HG02885 (cell line): Measurements from ENCODE around the gene NBAS.
"Not testable (repeated sequence)": the region's sequence is repeated elsewhere in the genome, so short reads cannot be mapped to it uniquely, and the experiment has no call there.

Source experiments
- ATAC-seq: cut with Tn5 transposase; IDR thresholded peaks from one replicate; pipeline ENCODE4 v1.9.1; 2021; ENCODE audit warnings: mild to moderate bottlenecking; ENCODE audit not compliant: unreplicated experiment, poor library complexity

Gene NBAS

DNA sequence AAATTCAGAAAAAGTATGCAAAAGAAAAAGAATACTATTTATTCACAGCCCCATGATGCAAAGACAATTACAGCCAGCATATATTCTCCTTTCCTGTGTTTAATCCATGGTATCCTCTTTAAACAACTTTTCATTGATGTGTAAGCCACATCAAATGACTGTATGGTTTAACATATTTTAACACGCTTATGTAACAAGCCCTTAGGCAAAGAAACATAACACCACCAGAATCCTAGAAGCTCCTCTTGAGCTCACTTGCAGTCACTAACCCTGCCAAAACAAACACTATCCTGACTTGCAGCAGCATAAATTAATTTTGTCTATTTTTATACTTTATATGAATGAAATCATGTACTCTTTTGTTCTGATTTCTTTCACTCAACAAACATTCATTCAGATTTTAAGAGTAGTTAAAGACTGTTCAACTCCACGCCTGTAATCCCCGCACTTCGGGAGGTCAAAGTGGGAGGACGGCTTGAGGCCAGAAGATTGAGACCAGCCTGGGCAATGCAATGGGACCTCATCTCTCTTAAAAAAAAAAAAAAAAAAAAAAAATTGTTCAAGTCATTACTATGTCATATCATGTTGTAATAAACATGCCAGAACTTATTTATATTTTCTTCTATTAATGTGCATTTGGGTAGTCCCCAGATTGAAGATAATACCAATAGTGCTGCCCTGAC is 226.3 kb downstream of the NBAS start:
- no peak for ATAC-seq

DNA sequence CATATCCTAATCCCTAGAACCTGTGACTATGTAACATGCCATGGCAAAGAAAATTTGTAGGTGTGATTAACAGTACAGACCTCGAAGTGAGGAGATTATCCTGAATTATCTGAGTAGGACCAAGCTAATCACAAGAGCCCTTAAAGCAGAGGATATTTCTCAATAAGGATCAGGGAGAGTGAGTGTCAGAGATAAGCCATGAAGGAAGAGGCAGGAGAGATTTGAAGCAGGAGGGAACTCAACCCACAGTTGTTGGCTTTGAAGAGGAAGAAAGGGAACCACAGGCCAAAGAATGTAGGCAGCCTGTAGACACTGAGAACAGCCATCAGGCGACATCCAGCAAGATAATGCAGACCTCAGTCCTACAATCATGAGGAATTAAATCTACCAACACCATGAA is 229.3 kb downstream of the NBAS start:
- no peak for ATAC-seq

DNA sequence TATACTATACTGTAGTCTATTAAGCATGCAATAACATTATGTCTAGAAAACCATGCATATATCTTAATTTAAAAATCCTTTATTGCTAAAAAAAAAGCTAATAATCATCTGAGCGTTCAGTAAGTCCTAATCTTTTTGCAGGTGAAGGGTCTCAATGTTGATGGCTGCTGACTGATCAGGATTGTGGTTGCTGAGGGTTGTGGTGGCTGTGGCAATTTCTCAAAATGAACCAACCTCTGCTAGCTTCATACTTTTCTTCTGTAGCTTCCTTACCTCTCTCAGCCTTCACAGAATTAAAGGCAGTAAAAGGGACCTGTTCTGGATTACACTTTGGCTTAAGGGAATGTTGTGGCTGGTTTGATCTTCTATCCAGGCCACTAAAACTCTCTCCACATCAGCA is 235.8 kb downstream of the NBAS start:
- no peak for ATAC-seq

DNA sequence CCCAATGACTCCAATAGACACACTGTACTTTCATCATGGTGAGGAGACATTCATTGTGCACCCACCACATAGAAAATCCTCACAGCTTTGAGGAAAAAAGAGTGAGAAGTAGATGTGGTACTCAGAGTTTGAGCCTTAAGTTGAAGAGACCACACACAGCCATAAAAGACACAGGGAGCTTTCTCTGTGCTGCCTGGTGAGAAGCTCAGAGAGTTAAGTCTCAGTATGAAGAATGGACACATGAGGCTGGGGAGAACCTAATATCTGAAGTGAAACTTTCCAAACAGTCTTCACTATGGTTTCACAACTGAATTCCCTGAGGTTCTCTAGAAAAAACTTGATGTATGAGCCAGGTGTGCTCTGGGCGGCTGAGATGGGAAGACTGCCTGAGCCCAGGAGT is 237.9 kb downstream of the NBAS start:
- no peak for ATAC-seq

DNA sequence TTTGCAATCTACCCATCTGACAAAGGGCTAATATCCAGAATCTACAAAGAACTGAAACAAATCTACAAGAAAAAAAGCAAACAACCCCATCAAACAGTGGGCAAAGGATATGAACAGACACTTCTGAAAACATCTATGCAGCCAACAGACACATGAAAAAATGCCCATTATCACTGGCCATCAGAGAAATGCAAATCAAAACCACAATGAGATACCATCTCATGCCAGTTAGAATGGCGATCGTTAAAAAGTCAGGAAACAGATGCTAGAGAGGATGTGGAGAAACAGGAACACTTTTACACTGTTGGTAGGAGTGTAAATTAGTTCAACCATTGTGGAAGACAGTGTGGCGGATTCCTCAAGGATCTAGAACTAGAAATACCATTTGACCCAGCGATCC is 239.7 kb downstream of the NBAS start:
- not testable (repeated sequence) for ATAC-seq

DNA sequence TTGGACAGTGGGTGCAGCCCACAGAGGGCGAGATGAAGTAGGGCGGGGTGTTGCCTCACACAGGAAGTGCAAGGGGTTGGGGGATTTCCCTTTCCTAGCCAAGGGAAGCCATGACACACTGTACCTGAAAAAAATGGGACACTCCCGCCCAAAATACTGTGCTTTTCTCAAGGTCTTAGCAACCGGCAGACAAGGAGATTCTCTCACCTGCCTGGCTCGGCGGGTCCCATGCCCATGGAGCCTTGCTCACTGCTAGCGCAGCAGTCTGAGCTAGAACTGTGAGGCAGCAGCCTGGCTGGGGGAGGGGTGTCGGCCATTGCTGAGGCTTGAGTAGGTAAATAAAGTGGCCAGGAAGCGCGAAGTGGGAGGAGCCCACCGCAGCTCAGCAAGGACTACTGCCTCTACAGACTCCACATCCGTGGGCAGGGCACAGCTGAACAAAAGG is 244.7 kb downstream of the NBAS start:
- ATAC-seq: no peak

DNA sequence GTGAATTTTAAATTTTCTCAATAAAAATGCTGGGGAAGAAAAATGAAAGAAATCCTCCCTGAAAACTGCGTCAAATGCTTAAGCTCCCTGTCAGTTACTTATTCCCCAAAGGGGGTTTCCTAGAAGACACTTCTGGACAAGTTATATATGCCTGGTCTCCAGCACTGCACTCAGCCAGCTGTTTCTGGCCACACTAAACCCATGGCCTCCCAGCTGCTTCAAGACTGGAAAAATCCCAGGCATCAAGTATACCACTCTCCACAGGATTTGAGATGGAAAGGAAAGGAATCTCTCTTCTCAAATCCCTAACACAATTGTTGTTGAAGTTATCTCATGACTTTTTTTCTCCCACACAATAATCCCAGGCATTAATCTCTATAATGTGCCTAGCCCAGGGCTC is 245.7 kb downstream of the NBAS start:
- no peak for ATAC-seq

DNA sequence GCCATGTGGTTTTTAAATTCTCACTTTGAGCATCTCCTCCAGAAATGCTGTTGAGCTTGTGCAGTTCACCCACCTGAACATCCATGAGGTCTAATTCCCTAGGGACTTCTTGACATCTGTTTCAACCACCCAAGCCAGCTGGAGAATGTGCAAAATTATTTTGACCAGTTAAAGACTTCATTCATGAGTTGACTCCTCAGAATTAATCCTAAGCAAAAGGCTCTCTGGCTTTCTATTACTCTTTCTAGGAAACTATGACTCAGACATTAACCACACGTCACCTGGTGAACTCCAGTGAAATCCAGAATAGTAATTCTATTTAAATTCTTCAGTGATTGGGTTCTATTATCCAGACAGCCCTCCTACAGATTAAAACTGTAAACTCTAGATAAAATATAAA is 247.5 kb downstream of the NBAS start:
- ATAC-seq: peak; percentile 85

DNA sequence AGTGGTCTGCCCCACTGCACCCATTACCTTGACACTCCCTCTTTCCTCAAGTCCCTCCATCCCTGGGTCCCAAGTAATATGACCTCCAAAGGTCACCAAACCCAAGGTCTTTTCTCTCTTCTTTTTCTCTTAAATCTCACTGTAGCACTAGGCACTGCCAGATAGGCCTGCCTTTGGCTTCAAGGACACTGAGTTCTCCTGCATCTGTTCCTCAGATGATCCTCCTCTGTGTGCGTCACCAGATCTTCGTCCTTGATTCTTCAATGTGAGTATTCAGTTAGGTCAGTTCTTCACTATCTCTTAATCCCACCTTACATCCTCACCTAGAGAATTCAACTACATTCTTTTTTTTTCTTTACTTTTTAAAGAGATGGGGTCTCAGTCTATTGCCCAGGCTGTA is 249.2 kb downstream of the NBAS start:
- no peak for ATAC-seq

DNA sequence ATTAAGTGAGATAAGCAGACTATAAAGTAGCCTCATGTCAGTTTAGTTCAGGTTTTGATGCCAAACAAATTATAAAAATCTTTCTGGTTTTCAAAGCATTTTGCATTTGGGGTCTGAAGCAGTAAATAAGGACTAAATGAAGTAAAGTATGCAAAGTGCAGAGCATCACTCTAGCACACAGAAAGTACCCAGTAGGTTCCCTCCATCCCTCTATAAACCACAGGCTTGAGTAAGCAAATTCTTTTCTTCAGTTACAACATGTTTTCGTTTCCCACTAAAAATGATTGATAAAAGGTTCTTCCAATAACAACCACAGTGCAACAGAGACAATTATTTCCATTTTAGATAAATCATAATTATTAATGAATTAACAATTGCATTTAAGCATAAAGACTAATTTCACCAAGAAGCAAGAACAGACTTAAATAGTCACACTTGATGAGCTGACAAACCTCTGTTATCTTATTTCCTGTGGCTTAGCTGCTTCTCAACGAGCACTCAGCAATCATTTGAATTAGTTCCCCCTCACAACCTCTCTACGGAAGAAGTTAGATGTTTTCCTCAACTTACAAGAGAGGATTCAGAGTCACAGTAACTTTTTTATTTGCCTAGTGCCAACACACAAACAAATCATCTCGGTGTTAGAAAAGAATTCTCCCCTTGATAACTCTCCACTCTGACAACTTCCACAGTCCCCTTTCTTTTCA is 249.8 kb downstream of the NBAS start:
- ATAC-seq: peak; percentile 47

DNA sequence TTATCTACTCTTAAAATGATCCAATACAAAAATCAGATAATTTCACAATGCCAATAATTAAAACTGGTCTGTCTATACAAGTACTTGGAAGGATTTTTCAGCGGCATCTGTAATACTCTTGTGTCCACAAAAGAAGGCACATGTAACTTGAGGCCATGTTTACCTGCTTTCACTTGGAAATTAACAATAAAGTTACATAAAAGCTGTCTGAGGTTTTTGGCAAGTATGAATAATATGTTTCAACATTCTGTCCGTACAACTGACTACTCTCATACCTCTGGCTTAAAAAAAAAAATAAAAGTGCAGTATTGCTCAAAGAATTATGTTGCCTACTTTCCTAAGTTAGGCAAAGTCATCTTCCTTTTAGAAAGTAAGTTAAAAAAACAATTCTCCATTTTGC is 253.6 kb downstream of the NBAS start:
- ATAC-seq: no peak

DNA sequence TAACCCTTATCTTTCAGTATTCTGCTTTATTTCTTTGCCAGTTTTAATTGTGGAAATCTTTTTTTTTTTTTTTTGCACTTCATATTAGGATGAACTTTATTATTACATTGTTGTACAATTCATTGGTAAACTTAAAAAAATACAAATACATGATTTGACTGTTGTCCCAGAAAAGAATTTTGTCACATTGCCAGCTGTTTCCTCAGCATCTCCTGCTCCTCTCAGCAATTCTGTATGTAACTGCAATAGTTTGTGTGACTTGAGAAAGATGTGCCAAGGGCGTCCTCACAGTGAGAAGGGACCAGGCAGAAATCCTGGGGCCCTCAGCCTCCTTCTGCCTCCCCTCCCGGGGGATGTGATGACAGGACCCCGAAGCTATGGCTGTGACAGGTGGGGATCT is 254.4 kb downstream of the NBAS start:
- no peak for ATAC-seq

DNA sequence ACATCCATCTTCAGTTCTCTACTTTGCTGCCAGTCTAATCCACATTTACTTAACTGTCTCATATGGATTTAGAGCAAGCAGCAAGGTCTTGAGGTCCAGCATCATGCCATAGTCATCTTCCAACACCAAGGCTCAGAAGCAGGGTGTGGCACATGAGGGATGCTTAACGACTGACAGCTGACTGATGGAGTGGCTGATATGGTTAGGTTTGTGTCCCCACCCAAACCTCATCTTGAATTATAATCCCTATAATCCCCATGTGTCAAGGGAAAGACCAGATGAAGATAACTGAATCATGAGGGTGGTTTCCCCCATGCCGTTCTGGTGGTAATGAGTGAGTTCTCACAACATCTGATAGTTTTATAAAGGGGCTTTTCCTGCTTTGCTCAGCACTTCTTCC is 257.3 kb downstream of the NBAS start:
- ATAC-seq: no peak

DNA sequence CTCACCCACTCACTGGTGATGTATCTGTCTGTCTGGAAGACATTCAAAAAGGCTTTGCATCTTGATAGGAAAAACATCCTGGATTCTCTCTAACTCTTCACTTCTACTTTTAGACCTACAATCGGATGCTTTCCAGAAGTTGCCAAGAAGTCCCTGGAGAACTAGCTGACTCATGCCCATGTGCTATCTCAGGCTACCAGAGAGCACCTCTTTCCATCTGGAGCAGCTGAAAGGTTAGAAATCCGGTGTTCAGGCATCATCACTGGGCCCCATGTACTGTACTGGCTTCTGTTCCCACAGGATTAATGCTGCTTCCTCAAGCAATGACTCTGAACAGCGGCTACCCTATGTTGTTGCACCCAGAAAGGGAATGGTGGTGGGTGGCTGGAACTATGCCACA is 259.0 kb downstream of the NBAS start:
- ATAC-seq: no peak

DNA sequence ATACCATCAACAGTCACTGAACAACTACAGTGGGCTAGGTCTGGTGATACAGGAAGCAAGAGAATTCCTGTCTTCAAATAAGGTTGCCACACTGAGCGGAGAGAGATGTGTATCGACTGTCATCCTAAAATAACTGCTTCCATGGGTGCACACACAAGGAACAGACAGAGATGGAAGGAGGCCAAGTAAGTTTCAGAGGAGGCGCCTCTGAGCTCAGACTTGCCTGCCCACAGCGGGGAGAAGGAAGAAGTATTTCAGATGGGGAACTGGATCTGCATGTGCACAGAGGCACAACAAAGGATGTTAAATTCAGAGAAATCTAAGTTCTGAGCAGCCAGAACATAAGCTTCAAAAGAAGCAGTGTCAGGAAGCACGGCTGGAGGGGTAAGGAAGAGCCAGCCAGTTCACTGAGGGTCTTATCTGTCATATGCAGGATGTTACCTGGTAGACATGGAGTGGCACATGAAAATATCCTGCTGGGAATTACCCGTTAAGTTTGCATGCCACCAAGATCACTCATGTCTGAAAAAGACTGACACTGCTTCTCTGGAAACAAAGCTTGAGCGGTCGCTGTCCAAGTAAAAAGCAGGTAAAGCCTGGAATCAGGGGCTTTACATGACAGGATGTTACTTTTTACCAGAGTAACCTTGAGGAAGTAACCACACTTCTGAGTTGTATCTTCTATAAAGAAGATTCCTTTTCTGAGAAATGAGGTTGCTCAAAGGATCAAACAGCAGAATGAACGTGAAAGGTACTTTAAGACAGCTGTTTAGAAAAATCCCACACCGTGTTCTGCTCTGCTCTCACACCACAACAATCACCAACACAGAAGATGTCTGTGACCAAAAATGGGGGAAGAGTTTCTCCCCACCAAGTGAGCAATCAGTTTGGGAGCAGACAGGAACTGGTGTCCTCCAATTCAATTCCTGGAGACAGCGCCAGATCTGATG is 260.2 kb downstream of the NBAS start:
- no peak for ATAC-seq

DNA sequence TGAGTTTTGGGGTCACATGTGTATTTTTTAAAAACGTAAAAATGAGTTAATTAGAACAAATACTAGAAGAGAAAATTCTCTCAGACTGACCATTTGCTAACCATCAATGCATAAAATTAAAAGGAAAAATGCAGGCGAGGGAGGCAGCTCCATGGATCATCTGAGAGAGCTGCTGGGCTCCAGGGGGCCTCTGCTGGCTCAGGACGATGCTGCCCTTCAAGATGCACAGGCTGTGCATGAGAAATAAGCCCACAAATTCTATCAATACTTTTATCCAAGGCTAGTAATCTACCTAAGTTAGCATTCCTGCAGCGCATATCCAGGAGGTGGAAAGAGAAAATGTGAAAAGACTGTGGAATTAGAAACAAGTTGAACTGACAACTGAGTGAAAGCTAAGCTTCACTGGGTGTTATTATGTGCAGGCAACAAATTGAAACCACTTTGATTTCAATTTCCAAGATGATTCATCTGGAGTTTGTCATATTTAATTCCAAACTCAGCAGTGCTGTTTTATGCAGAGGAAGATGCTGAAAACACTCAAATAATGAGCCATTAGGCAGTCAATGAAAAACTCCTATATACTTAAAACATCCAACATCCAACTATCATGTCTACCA is 261.1 kb downstream of the NBAS start:
- ATAC-seq: no peak

DNA sequence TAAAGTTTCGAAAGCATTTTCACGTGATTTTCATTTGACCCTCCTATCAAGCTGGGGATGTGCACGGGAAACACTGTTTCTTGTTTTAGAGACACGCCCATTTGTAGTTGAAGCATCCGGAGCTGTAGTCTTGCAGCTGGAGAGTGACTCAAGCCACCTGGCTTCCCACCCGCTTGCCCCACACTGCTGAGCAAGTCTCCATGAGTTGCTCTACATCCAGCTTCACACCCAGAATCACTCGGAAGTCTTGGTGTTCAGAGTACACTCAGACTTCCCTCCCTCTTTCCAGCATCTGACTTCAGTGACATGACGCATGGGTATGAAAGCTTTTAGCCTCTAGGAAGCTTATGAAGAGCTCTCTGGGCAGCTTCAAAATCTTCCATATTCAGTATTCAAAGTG is 262.4 kb downstream of the NBAS start:
- no peak for ATAC-seq

DNA sequence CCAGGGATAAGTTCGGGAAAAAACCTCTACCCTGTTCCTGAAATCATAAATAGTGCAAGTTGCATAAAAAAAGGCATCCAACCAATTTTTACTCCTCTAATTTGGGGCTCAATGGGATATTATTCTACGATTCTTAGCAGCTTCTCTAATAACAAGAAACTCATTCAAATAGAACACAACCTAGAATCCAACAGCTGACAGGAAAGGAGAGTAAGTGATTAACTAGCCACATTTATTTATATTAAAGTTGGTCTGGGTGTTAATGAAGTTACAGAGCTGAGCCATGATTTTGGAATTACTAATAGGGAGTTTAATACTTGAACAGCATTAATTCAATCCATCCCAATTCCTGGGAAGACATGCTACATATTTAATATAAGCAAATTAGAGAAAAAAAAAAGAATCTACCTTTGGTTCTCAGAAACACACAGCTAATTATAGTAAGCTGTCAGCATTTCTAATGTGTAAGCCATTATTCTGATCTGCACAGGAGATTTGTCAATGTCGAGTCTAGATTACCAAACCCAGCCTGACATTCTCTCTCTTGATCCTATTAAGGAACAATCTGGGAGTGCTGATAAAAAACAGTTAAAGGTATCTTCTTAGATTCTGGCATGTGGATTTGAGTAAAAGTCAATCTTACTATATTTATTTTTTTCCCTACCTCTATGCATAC is 267.7 kb downstream of the NBAS start:
- ATAC-seq: no peak

DNA sequence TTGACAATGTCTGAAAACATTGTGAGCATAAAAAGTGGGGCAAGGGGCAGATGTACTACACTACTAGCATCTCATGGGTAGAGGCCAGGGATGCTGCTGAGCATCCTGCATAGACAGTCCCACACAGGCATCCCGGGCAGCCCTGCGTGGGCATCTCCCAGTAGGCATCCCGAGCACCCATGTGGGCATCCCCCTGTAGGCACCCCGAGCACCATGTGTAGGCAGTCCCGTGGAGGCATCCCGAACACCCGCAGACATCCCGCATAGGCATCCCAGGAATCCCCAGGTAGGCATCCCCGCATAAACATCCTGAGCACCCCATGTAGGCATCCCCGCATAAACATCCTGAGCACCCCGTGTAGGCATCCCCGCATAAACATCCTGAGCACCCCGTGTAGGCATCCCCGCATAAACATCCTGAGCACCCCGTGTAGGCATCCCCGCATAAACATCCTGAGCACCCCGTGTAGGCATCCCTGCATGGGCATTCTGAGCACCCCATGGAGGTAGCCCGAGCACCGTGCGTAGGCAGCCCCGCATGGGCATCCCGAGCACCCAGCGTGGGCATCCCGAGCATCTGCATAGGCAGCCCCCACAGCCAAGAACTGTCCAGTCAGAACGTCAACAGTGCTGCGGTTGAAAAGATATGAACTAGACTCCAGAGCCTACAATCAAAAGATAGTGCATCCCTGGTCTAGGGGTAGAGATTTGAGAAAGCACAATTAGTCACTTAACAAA is 273.5 kb downstream of the NBAS start:
- ATAC-seq: no peak
